ENCODE measurements around the gene PLA2G4E. TPM values are rescaled to one million over a fixed set of nuclear protein-coding genes. Genes with fewer than 3 reads are reported as not detected.

Gene PLA2G4E
- total RNA-seq, 1 experiment from 2014 or later = not detected

- POLR2A ChIA-PET = no interaction called here
- BruUV-seq (replicated peaks) = no TSS peak
- CTCF ChIA-PET = interaction anchor here (0.5 to 1.0 kb wide), 2 partner anchors 17 to 101 kb away, joined by 3 to 4 read pairs; no protein-coding TSS in a partner anchor
- Histone ChIP-seq H3K27ac (ENCODE audit: low read length) (no peak overlapping the region), H3K9me3 (ENCODE audit: control insufficient read depth, insufficient read depth, low read depth, low read length) (no peaks in the 10 kb centered on the region), H3K4me1 (ENCODE audit: control insufficient read depth, insufficient read depth, low read length) (no peaks in the 10 kb centered on the region), H3K36me3 (ENCODE audit: control insufficient read depth, insufficient read depth, low read length) (no peaks in the 10 kb centered on the region), H3K4me3 (ENCODE audit: low read depth in 2 of 2, low read length in 2 of 2) (no peak overlapping the region), H3K27me3 (ENCODE audit: control insufficient read depth, insufficient read depth, low read length) (no peaks in the 10 kb centered on the region; the same call in 1 of the 2 replicates)
- no peak for DNase-seq (ENCODE audit: low read depth, low spot score)
- intact Hi-C loops (cut with micrococcal nuclease; ENCODE audit: unreplicated experiment) = no loop called here
- in situ Hi-C loops (cut with HindIII; ENCODE audit: low pct_unique_long_range_greater_than_20kb, low sequenced_read_pairs) = no loop called here
- ATAC-seq = no peak
- TF ChIP-seq SIN3A (IDR thresholded peaks at IDR 0.05; ENCODE audit: borderline replicate concordance, insufficient read depth, low read depth, low read length) = no peak
- TF ChIP-seq REST (IDR thresholded peaks at IDR 0.05; ENCODE audit: insufficient read depth in 1 of 2, low read depth in 2 of 2, low read length in 1 of 2) = no peak
- no peak for TF ChIP-seq CTCF (IDR thresholded peaks at IDR 0.05)
- TF ChIP-seq TCF7L2 (IDR thresholded peaks at IDR 0.05; ENCODE audit: low read depth, low read length) = no peak
- TF ChIP-seq POLR2AphosphoS5 (IDR thresholded peaks at IDR 0.05; ENCODE audit: low read depth, low read length) = no peak
These were observed 47.8 kb upstream of the PLA2G4E start for GRCh38 chr15:42068601-42069000.

- BruUV-seq (replicated peaks) = no TSS peak
- no peak overlapping the region for H3K4me3 ChIP-seq (ENCODE audit: low read depth in 2 of 2, low read length in 2 of 2)
- no peak for ATAC-seq
- CTCF ChIA-PET = interaction anchor here (1.1 kb wide), 1 partner anchor 18 kb away, joined by 5 read pairs; no protein-coding TSS in a partner anchor
- no peak for TF ChIP-seq POLR2AphosphoS5 (IDR thresholded peaks at IDR 0.05; ENCODE audit: low read depth, low read length)
- no peak for TF ChIP-seq REST (IDR thresholded peaks at IDR 0.05; ENCODE audit: insufficient read depth in 1 of 2, low read depth in 2 of 2, low read length in 1 of 2)
- TF ChIP-seq TCF7L2 (IDR thresholded peaks at IDR 0.05; ENCODE audit: low read depth, low read length) = no peak
- TF ChIP-seq SIN3A (IDR thresholded peaks at IDR 0.05; ENCODE audit: borderline replicate concordance, insufficient read depth, low read depth, low read length) = no peak
- TF ChIP-seq CTCF (IDR thresholded peaks at IDR 0.05) = no peak; the same call in 1 of the 2 replicates
- DNase-seq (ENCODE audit: low read depth, low spot score) = no peak
- no peak overlapping the region for H3K27ac ChIP-seq (ENCODE audit: low read length)
- POLR2A ChIA-PET = no interaction called here
- H3K4me1 ChIP-seq (ENCODE audit: control insufficient read depth, insufficient read depth, low read length) = no peaks in the 10 kb centered on the region
- intact Hi-C loops (cut with micrococcal nuclease; ENCODE audit: unreplicated experiment) (loop anchor here (2.0 kb wide), 1 partner anchor 68 kb away; no protein-coding TSS in a partner anchor), in situ Hi-C loops (cut with HindIII; ENCODE audit: low pct_unique_long_range_greater_than_20kb, low sequenced_read_pairs) (no loop called here)
- no peaks in the 10 kb centered on the region for H3K27me3 ChIP-seq (ENCODE audit: control insufficient read depth, insufficient read depth, low read length)
- no peaks in the 10 kb centered on the region for H3K36me3 ChIP-seq (ENCODE audit: control insufficient read depth, insufficient read depth, low read length)
- no peaks in the 10 kb centered on the region for H3K9me3 ChIP-seq (ENCODE audit: control insufficient read depth, insufficient read depth, low read depth, low read length)
These were observed 46.0 kb upstream of the PLA2G4E start for GRCh38 chr15:42066764-42067415.
